Endothelial cell of umbilical vein (primary cell): Measurements from ENCODE around the gene MAGEB17. TPM values are rescaled to one million over a fixed set of nuclear protein-coding genes. Genes with fewer than 3 reads are reported as not detected.

ENCODE experiments used
- BruUV-seq: library from RNA; stranded (reverse); fragments of 400-500 nt; replicated peaks from 2 replicates; lab custom pipeline; 2021; lab: Mats Ljungman, UMichigan
- CTCF ChIA-PET: fragments of 300-600, 350-600 bp; sonication (Branson Sonifier 250); formaldehyde crosslinking; loops from one replicate; lab custom pipeline; 2021; ENCODE audit warnings: antibody characterized with exemption, inconsistent platforms; lab: Charles Lee
- POLR2A ChIA-PET: fragments of 300-600, 350-600 bp; sonication (Branson Sonifier 250); formaldehyde crosslinking; loops from one replicate; lab custom pipeline; 2021; ENCODE audit warnings: antibody characterized with exemption, inconsistent platforms; lab: Charles Lee
- DNase-seq: peaks from one replicate; pipeline ENCODE4 v3.0.0-alpha.2; 2011; ENCODE audit warnings: low read depth, low spot score
- FAIRE-seq: peaks from 2 replicates; lab custom pipeline; 2011; peaks lifted over from hg19 to GRCh38; lab: Jason Lieb, UNC
- H2AFZ ChIP-seq: 2 replicates; pipeline ENCODE4 v1.6.0; 2012; ENCODE audit warnings: low read depth, low read length, control low read depth, inconsistent platforms
- H3K27ac ChIP-seq: 2 replicates; pipeline ENCODE4 v1.5.1; 2011; ENCODE audit warnings: low read depth, mild to moderate bottlenecking, control low read depth, low read length, moderate library complexity; ENCODE audit not compliant: insufficient read depth
- H3K27me3 ChIP-seq, 2 experiments: 2 replicates each; pipeline versions ENCODE4 v1.6.0 to v1.6.1; 2011; ENCODE audit warnings: low read length in 2 of 2, mixed read lengths in 1 of 2; ENCODE audit not compliant: control insufficient read depth in 2 of 2, insufficient read depth in 2 of 2
- H3K36me3 ChIP-seq, 2 experiments: 2 replicates in 1 of 2; 3 replicates in 1 of 2; pipeline ENCODE4 v1.5.1; 2011; ENCODE audit warnings: low read length in 2 of 2, mild to moderate bottlenecking in 1 of 2, moderate library complexity in 1 of 2; ENCODE audit not compliant: control insufficient read depth in 2 of 2, insufficient read depth in 2 of 2; ENCODE audit errors: extremely low read depth in 1 of 2
- H3K4me1 ChIP-seq: 3 replicates; pipeline ENCODE4 v1.5.1; 2011; ENCODE audit warnings: mild to moderate bottlenecking, low read length; ENCODE audit not compliant: control insufficient read depth, insufficient read depth; ENCODE audit errors: extremely low read depth
- H3K4me2 ChIP-seq: 2 replicates; pipeline ENCODE4 v1.6.1; 2011; ENCODE audit warnings: low read length, control low read depth, mixed read lengths; ENCODE audit not compliant: insufficient read depth
- H3K4me3 ChIP-seq, 3 experiments: fragments of 200-600 bp in 1 of 3; sonication (generic), shearing (Covaris generic) in 1 of 3; replicated peaks in 1 of 3; 2 replicates each; pipeline ENCODE4 v1.5.1; 2011 to 2016; ENCODE audit warnings: control low read depth in 3 of 3, low read length in 3 of 3, mild to moderate bottlenecking in 2 of 3, inconsistent platforms in 1 of 3, low read depth in 1 of 3, moderate library complexity in 1 of 3; ENCODE audit not compliant: insufficient read depth in 1 of 3
- H3K79me2 ChIP-seq: 2 replicates; pipeline ENCODE4 v1.6.0; 2012; ENCODE audit warnings: low read length, inconsistent platforms; ENCODE audit not compliant: control insufficient read depth, insufficient read depth
- H3K9ac ChIP-seq: replicated peaks from 2 replicates; pipeline ENCODE3; 2011; ENCODE audit warnings: low read length, control low read depth; ENCODE audit not compliant: insufficient read depth; ENCODE audit errors: extremely low read depth
- H3K9me1 ChIP-seq: replicated peaks from 3 replicates; pipeline ENCODE4 v1.6.0; 2011; ENCODE audit warnings: mild to moderate bottlenecking, low read length; ENCODE audit not compliant: control insufficient read depth, insufficient read depth; ENCODE audit errors: extremely low read depth
- H3K9me3 ChIP-seq: replicated peaks from 2 replicates; pipeline ENCODE4 v1.5.1; 2012; ENCODE audit warnings: low read length, inconsistent platforms; ENCODE audit not compliant: control insufficient read depth, insufficient read depth
- H4K20me1 ChIP-seq: replicated peaks from 2 replicates; pipeline ENCODE3; 2011; ENCODE audit warnings: mild to moderate bottlenecking, low read length; ENCODE audit not compliant: control insufficient read depth, insufficient read depth; ENCODE audit errors: extremely low read depth
- EZH2 ChIP-seq: IDR thresholded peaks from 2 replicates; pipeline ENCODE4 v1.6.1; 2012; ENCODE audit warnings: borderline replicate concordance, low read depth, mild to moderate bottlenecking, moderate library complexity, low read length, inconsistent platforms; ENCODE audit not compliant: severe bottlenecking
- FOS ChIP-seq: IDR thresholded peaks from 2 replicates; pipeline ENCODE4 v1.6.1; 2011; ENCODE audit warnings: mild to moderate bottlenecking, low read length, moderate library complexity, borderline replicate concordance; ENCODE audit not compliant: insufficient read depth
- GATA2 ChIP-seq: IDR thresholded peaks from 2 replicates; pipeline ENCODE4 v1.7.0; 2011; ENCODE audit warnings: low read depth, mild to moderate bottlenecking, moderate library complexity, mixed read lengths, low read length; ENCODE audit not compliant: insufficient read length, insufficient read depth
- JUN ChIP-seq: IDR thresholded peaks from 2 replicates; pipeline ENCODE4 v1.6.1; 2011; ENCODE audit warnings: borderline replicate concordance, low read depth; ENCODE audit not compliant: insufficient read length, insufficient read depth
- MYC ChIP-seq: IDR thresholded peaks from one replicate; pipeline ENCODE4 v1.6.1; 2011; ENCODE audit warnings: mild to moderate bottlenecking, low read depth, low read length
- POLR2A ChIP-seq: IDR thresholded peaks from 2 replicates; pipeline ENCODE4 v1.6.1; 2012; ENCODE audit warnings: low read depth, mild to moderate bottlenecking, control low read depth, low read length
- POLR2AphosphoS5 ChIP-seq: IDR thresholded peaks from 2 replicates; pipeline ENCODE4 v1.6.1; 2012; ENCODE audit warnings: low read depth, mild to moderate bottlenecking, control low read depth, low read length, moderate library complexity; ENCODE audit not compliant: insufficient read depth
- dilution Hi-C: fragments of 300-500 bp; cut with MboI; formaldehyde crosslinking; loops from one replicate; pipeline ENCODE4 v1.15.0; 2019; ENCODE audit warnings: low sequenced_read_pairs; ENCODE audit not compliant: extremely low pct_ligation_motif_present
- intact Hi-C: fragments of 100-400 bp; cut with micrococcal nuclease; formaldehyde crosslinking; loops from one replicate; pipeline ENCODE4 v1.10.0; 2022
- polyA plus RNA-seq, 4 experiments: library from polyadenylated mRNA; depleted of rRNA in 3 of 4; stranded (reverse) in 3 of 4; unstranded in 1 of 4; fragments of >200 nt; gene quantifications; 2 replicates each; pipeline versions ENCODE4 v1.2.1 to v1.2.3, GENCODE V29; 2011 to 2012; ENCODE audit warnings: missing spikeins in 1 of 4
- total RNA-seq: library from RNA; stranded (reverse); gene quantifications from 2 replicates; pipeline ENCODE4 v1.2.3, GENCODE V29; 2021
- TF ChIP-seq, protein P1 (sequence below): IDR thresholded peaks from 2 replicates; pipeline ENCODE4 v1.6.1; 2011; ENCODE audit not compliant: insufficient read depth, insufficient read length
- TF ChIP-seq, protein P2 (sequence below), 2 donors: IDR thresholded peaks; 1 replicate in 1 of 2; 2 replicates in 1 of 2; pipeline ENCODE4 v1.5.1; 2011; ENCODE audit warnings: low read length in 2 of 2, mild to moderate bottlenecking in 2 of 2, moderate library complexity in 2 of 2, control low read depth in 1 of 2, inconsistent platforms in 1 of 2, low read depth in 1 of 2; ENCODE audit not compliant: insufficient read depth in 1 of 2; ENCODE audit errors: extremely low read depth in 1 of 2

Gene MAGEB17
- total and polyA plus RNA-seq, 2 donors (not counting 3 experiments of a cell fraction or from before 2014, with no cell fraction given) = not detected

DNA sequence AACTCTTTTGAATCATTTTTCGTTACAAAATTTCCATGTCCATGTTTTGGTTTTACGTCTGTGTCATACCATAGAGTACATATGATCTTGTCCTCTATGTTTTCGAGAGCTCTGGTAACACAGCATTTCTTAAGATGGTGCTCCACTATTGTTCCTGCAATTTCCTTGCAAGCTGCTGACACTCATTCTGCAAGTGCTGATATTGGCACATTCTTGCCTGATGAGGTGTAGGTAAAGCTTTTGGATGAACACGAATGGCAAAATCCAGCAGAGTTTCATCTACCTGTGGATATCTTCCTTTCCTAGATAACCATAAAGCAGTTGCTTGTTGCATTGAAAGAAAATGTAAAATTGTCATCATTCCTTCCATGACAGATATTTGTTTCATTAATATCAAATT, 41.3 kb downstream of the MAGEB17 start:
- ChIA-PET CTCF (no interaction called here), POLR2A (no interaction called here)
- Histone ChIP-seq H3K4me2 (no peak overlapping the region), H3K4me1 (no peaks in the 10 kb centered on the region), H3K9me1 (no peaks in the 10 kb centered on the region), H3K9ac (no peak overlapping the region), H2AFZ (no peak overlapping the region), H3K36me3 (no peaks in the 10 kb centered on the region), H4K20me1 (no peaks in the 10 kb centered on the region), H3K27me3 (peaks cover 0 to 1% of the 10 kb centered on the region in 2 experiments), H3K9me3 (no peaks in the 10 kb centered on the region), H3K27ac (no peak overlapping the region), H3K79me2 (no peaks in the 10 kb centered on the region), H3K4me3 (no peak overlapping the region)
- no peak for DNase-seq
- TF ChIP-seq POLR2AphosphoS5 = no peak
- no peak for TF ChIP-seq GATA2
- no peak for TF ChIP-seq MYC
- no peak for TF ChIP-seq FOS
- TF ChIP-seq JUN = no peak
- TF ChIP-seq, protein P1, sequence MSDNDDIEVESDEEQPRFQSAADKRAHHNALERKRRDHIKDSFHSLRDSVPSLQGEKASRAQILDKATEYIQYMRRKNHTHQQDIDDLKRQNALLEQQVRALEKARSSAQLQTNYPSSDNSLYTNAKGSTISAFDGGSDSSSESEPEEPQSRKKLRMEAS = no peak
- TF ChIP-seq POLR2A = no peak
- no peak for TF ChIP-seq EZH2
- TF ChIP-seq, protein P2, sequence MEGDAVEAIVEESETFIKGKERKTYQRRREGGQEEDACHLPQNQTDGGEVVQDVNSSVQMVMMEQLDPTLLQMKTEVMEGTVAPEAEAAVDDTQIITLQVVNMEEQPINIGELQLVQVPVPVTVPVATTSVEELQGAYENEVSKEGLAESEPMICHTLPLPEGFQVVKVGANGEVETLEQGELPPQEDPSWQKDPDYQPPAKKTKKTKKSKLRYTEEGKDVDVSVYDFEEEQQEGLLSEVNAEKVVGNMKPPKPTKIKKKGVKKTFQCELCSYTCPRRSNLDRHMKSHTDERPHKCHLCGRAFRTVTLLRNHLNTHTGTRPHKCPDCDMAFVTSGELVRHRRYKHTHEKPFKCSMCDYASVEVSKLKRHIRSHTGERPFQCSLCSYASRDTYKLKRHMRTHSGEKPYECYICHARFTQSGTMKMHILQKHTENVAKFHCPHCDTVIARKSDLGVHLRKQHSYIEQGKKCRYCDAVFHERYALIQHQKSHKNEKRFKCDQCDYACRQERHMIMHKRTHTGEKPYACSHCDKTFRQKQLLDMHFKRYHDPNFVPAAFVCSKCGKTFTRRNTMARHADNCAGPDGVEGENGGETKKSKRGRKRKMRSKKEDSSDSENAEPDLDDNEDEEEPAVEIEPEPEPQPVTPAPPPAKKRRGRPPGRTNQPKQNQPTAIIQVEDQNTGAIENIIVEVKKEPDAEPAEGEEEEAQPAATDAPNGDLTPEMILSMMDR (IDR thresholded peaks at IDR 0.05; ENCODE audit: extremely low read depth in 1 of 2, insufficient read depth in 1 of 2, low read depth in 1 of 2, low read length in 2 of 2) = no peak
- BruUV-seq = no TSS peak
- FAIRE-seq = no peak
- dilution Hi-C loops = no loop called here
- intact Hi-C loops = no loop called here
